SKM-1 treated with dmso at 0.1 percent for 144 hours (cell line): Measurements from ENCODE around the gene RRAS.
A peak's percentile ranks its signal among the peaks of the same experiment; 100 is the strongest.
"Not testable (repeated sequence)": the region's sequence is repeated elsewhere in the genome, so short reads cannot be mapped to it uniquely, and the experiment has no call there.

Source experiments
- DNase-seq: peaks from one replicate; lab custom pipeline; 2025; ENCODE audit not compliant: unreplicated experiment; lab: John Stamatoyannopoulos, UW

Gene RRAS

DNA sequence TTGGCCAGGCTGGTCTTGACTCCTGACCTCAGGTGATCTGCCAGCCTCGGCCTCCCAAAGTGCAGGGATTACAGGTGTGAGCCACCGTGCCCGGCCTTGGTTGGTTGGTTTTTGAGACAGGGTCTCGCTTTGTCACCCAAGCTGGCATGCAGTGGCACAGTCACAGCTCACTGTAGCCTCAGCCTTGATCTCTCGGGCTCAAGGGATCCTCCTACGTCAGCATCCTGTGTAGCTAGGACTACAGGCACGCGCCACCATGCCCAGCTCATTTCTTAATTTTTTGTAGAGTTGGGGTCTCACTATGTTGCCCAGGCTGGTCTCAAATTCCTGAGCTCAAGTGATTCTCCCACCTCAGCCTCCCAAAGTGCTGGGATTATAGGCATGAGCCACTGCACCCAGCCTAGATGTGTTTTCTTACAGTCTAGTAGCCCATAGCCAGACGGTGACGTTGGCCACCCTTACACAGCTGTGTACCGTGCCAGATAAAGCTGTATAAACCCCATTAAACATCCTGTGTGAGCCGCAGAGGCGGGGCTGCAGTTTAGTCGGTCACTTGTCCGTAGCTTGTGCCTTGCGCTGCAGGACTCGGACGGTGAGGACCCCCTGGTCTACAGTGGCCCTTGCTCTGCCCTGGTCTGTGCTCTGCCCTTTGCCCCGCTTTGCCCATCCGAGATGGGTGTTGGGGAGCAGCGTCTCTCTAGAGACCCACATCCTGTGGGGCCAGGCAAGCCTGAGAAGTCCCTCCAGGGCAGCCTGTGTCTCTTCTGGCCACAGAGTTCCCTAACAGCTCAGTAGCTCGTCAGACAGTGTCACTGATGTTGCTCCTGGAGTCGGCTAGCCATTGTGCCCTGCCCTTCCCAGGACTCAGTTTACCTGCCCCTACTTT lies 15.9 kb upstream of the RRAS start:
- no peak for DNase-seq

DNA sequence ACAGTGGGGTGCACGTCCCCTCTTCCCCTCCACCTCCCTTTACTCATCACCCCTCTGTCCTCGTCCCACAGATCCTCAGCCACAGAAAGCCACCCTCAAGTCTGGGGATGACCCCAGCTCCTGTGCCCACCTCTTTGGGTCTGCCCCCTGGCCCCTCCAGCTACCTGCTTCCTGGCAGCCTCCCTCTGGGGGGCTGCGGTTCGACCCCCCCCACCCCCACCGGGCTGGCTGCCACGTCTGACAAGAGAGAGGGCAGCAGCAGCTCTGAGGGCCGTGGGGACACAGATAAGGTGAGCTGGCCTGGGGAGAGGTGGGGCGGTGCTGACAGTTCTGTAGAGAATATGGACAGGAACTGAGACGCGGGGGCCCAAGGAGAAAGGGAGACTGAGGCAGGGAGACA lies 14.6 kb upstream of the RRAS start:
- DNase-seq = no peak

DNA sequence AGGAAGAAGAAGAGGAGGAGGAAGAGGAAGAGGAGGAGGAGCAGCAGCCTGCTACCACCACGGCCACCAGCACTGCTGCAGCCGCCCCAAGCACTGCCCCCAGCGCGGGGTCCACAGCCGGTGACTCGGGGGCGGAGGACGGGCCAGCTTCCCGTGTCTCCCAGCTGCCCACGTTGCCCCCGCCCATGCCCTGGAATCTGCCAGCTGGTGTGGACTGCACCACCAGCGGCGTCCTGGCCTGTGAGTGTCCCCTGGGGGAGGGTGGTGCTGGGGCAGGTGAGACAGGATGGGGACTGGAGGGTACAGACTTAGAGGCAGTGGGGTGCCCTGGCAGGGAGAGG lies 13.5 kb upstream of the RRAS start:
- DNase-seq = no peak

DNA sequence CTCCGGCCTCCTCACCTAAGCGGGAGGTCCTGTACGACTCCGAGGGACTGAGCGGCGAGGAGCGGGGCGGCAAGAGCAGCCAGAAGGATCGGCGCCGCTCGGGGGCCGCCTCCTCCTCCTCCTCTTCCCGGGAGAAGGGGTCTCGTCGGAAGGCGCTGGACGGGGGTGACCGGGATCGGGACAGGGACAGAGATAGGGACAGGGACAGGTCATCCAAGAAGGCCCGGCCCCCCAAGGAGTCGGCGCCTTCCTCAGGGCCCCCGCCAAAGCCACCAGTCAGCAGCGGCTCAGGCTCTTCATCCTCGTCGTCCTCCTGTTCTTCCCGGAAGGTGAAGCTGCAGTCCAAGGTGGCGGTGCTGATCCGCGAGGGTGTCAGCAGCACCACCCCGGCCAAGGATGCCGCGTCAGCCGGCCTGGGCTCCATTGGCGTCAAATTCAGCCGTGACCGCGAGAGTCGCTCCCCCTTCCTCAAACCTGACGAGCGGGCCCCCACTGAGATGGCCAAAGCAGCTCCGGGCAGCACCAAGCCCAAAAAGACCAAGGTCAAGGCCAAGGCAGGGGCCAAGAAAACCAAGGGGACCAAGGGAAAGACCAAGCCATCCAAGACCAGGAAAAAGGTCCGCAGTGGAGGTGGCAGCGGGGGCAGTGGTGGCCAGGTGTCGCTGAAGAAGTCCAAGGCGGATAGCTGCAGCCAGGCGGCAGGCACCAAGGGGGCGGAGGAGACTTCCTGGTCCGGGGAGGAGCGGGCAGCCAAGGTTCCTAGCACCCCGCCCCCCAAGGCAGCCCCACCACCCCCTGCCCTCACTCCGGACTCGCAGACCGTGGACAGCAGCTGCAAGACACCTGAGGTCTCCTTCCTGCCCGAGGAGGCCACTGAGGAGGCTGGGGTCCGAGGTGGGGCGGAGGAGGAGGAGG lies 12.9 kb upstream of the RRAS start:
- no peak for DNase-seq

DNA sequence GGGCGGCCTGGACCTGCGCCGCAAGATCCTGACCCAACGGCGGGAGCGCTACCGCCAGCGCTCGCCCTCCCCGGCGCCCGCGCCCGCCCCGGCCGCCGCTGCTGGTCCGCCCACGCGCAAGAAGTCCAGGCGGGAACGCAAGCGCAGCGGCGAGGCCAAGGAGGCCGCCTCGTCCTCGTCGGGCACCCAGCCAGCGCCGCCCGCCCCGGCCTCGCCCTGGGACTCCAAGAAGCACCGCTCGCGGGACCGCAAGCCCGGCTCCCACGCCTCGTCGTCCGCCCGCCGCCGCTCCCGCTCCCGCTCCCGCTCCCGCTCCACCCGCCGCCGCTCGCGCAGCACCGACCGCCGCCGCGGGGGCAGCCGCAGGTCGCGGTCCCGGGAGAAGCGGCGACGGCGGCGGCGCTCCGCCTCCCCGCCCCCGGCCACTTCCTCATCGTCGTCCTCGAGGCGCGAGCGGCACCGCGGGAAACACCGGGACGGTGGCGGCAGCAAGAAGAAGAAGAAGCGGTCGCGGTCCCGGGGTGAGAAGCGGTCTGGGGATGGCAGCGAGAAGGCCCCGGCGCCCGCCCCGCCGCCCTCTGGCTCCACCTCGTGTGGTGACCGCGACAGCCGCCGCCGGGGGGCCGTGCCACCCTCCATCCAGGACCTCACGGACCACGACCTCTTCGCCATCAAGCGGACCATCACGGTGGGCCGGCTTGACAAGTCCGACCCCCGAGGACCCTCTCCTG lies 12.0 kb upstream of the RRAS start:
- no peak for DNase-seq

DNA sequence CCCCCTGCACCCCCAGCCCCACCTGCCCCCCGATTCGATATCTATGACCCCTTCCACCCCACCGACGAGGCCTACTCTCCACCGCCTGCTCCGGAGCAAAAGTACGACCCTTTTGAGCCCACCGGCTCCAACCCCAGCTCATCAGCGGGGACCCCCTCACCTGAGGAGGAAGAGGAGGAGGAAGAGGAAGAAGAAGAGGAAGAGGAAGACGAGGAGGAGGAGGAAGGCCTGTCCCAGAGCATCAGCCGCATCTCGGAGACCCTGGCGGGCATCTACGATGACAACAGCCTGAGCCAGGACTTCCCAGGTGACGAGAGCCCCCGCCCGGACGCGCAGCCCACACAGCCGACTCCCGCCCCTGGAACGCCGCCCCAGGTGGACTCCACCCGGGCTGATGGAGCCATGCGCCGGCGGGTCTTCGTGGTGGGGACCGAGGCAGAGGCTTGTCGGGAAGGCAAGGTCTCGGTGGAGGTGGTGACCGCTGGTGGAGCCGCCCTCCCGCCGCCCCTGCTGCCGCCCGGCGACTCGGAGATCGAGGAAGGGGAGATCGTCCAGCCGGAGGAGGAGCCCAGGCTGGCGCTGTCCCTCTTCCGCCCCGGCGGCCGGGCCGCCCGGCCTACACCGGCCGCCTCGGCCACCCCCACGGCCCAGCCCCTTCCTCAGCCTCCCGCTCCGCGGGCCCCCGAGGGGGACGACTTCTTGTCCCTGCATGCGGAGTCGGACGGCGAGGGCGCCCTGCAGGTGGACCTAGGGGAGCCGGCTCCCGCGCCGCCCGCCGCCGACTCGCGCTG lies 11.3 kb upstream of the RRAS start:
- no peak for DNase-seq

DNA sequence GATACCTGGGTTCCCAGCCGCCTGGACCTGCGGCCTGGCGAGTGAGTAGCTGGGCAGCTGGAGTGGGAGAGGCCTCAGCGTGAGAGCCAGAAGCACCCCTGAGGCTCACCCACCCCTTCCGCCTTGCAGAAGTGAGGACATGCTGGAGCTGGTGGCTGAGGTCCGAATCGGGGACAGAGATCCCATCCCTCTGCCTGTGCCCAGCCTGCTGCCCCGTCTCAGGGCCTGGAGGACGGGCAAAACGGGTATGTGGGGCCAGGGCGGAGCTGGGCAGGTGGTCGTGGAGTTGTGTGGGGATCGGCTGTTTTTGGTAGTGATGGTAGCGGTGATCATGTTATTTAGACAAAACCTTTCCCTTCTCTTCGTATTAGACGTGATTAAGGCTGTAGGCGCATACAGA lies 6.6 kb upstream of the RRAS start:
- DNase-seq = no peak

DNA sequence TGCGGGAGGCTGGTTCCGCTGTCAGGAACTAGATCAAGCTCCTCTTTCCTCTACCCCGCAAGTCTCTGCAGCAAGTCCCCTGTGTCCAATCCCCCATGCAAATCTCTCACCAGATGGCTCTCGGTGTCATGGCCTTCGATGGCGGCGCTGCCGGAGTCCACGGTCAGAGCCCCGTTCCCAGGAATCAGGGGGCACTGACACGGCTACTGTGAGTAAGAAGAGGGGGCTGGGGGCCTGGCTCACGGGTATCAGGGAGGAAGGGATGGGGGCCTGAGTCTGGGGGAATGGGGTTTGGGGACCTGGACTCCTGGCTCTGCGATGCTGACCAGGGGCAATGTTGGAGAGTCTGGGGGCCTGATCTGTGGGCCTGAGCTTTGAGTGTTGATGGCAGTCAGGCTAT lies 6.1 kb upstream of the RRAS start:
- DNase-seq = no peak

DNA sequence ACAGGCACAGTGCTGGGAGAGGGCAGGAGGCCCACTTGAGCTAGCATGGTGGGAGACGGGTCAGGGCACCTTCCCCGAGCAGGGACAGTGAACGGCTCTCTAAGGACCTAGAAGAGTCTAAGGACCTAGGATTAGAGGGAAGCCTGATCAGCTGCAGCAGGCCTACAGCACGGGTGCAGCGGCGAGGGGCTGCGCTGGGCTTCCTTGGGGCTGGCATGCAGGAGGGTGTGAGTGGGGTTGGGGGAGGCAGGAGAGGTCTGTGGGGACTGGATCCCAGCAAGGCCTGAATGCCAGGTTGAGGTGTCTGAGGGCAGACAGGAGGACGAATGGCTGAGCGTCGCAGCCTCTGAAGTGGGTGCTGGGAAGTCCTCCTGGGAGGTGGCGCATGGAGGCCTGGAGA lies 5.6 kb upstream of the RRAS start:
- DNase-seq = no peak

DNA sequence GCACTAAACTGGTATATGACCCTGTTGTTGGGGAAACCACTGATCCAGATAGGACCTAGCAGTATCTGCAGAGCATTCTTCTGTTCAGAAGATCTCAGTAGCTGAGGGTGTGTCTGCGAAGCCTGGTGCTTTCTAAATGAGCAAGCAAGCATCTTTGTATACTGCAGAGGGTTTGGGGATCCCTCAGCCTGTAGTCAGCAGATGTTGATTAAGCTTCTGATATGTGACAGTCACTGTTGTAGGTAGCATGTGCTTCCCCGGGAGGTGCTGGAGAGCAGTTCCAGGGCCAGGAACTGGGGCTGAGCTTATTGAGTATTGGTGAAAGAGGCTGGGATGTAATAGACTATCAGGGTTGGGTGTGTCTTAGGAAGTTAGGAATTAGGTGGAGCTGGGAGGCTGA lies 3.5 kb upstream of the RRAS start:
- DNase-seq = no peak

DNA sequence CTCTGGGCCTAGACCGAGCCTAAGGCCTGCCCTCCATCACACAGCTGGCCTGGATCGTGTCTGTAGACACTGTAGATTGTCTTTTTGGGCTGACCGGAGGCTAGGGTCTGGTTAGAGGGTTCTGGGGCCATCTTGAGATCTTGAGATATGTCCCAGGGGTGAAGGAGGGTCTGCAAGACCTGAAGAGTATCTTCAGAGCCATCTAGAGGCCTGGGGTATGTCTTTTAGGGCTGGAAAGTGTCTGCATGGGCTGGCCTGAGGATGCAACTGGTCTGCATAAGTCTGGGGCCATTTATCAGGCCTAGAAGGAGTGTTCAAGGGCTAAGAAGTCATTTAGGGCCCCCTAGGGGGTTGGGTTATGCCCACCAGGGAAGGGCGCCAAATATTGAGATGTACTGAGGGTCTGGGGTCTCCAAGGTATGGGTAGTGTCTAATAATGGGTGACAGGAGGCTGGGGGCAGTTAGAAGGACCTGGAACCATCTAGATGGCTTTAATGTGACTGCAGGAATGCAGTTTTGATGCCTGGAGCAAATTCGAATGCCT lies 2.6 kb upstream of the RRAS start:
- no peak for DNase-seq

DNA sequence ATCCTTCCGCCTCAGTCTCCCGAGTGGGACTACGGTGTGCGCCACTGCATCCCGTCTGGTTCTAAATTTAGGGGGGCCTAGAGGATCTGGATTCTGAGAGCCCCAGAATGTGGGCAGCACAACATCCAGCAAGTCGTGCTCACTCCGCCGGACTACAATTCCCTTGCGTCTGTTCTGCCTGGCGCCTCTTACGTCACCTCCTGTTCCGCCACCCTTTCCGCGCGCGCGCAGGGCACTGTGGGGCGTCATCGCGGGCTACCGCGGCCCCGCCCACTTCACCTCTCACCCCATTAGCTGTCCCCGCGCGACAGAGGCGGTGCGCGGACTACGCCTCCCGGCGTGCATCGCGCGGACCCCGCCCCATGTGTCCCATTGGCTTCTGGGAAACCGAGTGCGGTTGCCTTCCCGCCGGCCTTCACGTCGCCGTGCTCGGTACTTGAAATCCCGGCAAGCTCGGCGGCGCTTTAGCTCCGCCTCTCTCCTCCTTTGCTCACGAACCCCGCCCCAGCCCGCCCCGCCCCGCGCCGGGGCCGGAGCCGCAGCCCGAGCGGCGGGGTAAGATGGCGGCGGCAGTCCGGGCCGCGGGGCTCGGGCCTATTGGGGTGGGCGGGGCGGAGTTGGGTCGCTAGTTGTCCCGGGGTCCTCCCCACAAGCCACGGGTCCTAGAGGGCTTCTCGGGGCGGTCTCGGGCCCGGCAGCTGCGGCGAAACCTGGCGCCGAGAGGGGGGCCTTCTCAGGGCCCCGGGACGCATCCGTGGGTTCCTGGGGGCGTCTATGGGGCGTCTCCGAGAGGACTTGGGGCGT lies 1.9 kb upstream of the RRAS start, which contains the start of gene SCAF1:
Gene SCAF1 (plus strand): TSS at position 522 of the 804 bp plus-strand sequence. CDS start 2,818 bp downstream, outside the sequence.
- DNase-seq = peak; percentile 89

DNA sequence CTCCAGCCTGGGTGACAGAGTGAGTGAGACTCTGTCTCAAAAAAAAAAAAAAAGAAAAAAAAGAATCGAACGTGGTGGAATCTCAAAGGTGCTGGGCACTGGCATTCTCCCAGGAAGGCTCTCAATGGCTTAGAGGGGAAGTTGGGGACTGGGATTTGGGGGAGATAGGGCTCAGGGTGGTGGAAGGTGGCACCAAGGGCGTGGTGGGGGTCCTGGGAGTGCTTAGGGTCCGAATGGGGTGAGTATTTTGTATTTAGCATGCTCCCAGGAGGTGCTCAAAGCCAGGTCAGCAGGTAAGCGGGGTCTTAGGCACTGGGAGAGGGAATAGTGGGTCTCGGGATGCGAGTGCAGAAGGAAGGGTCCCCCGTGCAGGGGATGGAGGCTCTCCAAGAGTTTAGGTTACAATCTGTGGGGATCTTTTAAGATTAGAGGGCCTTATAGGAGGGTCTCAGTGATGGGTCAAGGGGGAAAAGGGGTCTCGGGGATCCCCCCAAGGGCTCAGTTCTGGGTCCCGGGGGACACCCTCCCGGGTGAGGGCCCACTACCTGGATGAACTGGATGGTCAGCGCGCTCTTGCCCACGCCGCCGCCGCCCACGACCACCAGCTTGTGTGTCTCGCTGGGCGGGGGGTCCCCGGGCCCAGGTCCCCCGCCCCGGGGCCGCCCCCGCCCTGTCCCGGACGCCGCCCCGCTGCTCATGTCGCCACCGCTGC lies 386 bp downstream of the RRAS start:
- DNase-seq = no peak

DNA sequence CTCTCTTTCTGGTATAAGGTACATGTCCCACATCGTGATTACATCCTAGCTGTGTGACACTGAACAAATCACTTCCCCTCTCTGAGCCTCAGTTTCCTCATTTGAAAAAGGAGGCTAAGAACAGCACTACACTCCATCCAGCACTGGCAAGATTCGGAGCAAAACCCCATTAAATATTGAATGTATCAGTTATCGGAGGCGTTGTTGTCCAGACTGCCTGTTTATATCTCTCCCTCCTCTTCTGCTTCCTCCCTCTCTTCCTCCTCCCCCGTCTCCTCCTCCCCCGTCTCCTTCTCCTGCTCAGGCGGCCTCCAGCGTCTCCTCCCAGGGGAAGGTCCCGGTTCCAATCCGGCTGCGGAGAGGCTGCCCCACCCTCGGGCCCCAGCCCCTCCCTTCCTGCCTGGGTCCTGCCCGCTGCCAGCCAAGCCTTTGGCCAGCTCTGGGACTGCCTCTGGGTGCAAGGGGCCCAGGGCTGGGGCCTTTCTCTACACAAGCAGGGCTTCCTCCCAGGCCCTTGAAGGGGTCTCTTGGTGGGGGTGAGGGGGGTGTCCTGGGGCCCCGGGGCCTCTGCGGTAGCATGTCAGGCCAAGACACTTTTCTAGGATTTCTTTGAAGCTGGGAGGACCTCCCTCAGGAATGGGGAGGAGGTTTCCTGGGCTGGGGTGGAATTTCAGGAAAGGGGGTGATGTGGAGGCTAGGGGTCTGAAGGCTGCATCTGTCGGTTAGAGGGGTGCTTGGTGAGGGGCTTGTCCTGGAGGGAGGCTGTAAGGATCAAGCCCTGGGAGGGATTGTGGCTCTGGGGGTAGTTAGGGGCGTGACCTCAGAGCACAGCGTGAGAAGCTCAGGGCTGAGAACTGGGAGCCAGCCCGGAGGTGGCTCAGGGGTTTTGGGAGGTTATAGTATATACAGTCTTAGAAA lies 1.9 kb downstream of the RRAS start:
- peak; percentile 1 for DNase-seq

DNA sequence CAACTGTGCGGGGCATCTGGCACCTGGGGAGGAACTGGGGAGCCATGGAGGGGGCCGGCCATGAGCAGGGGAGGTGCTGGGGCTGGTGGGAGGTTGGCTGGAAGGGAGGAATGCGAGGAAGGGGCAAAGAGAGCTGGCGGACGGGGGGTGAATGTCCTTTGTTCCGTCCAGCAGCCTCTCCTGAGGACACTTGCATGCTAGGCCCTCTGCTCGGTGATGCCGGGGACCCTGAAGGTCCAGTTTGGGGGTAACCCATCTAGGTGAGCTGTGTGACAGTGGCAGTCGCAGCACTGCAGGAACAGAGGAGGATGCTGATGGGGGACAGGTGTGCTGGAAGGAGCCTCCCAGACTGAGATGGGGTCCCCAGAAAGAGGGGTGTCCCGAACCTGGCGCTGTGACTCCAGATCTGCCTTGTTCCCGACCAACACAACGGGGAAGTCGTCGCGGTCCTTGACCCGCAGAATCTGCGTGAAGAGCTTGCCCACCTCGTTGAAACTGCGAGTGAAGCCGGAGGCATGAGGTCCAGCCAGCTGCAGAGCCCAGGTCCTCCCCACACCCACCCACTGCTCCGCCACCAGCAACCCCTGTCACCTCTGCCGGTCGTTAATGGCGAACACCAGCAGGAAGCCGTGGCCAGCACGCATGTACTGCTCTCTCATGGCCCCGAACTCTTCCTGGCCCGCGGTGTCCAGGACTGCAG lies 3.6 kb downstream of the RRAS start:
- no peak for DNase-seq

DNA sequence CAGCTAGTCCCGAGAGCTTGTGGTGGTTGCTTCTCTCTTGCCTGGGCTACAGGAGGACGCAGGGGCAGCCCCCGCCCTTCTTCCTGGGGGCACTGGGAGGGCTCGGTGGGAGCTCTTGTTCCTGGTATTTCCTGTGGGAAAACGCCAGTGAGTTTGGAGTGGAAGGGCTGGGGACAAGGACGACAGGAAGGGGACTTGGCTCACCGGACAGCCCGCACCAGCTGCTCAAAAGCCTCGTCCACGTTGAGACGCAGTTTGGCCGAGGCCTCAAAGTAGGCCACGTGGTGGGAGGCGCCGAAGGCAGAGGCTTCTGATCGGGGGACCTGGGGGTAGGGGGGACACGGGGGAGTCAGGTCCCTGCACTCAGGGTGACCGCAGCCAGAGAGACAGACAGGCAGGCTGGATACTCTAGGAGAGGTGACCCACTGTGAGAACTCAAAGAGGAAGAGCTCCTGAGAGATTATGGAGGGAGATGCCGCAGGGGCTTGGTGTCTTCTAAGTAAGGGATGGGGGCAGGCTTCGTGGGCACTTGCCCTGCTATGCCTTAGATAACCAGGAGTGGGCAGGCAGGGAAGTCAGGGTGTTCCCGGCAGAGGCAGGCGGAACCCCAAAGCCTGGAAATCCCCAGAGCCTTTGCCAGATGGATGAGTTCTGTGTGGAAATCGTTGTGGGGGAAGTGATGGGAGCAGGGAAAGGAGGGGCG lies 4.3 kb downstream of the RRAS start:
- DNase-seq = no peak

DNA sequence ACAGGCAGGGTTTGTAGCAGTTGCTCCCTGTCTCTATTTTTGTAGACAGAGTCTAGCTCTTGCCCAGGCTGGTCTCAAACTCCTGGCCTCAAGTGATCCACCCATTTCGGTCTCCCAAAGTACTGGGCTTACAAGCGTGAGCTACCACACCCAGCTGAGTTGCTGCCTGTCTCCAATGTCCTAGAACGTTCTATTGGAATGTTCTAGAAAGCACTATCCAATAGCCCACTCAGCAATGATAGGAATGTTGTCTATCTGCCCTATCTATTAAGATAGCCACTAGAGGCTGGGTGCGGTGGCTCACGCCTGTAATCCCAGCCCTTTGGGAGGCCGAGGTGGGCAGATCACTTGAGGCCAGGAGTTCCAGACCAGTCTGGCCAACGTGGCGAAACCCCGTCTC lies 6.7 kb downstream of the RRAS start:
- DNase-seq = not testable (repeated sequence)
